Measurements from ENCODE around the gene RAP2B.
"Not testable (repeated sequence)": the region's sequence is repeated elsewhere in the genome, so short reads cannot be mapped to it uniquely, and the experiment has no call there.

RAP2B gene

DNA sequence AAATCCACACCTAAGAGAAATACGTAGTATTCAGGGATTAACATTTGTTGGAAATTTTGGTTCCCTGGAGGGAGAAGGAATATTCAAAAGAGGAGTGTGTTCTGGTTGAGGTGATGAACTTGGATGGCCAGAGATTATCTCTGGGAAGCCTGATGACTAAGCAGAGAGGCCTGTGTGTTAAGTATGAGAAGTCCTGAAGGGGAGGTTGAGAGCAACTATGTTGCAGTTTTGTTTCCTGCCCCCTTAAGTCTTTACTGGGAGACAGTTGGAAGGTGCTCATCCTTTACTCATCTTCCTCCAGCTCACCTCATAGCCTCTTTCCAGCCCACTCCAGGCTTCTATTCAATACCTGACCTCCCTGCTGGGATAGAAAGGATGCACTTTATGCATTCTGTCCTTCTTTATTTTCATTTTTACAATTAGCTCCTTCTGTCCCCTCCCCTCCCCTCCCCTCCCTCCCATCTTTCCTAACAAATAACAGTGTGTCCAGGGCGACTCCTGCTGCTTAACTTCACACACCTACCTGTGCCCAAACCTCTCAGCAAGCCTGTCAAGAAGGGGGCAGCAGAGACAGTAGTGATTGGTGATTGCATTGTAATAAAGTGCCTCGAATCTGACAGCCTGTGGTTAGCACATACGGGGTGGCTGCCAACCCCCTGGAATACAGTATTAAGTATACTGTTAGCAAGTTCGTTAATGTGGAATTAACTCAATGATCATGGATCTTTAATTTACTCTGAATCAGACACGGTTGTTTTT is 11.9 kb downstream of the RAP2B start:
- Histone ChIP-seq H3K9ac (ENCODE audit: low read length) (no peak overlapping the region), H3K4me1 (ENCODE audit: control insufficient read depth, low read depth, low read length) (peaks cover 9% of the 10 kb centered on the region), H3K4me3 (ENCODE audit: low read length) (no peak overlapping the region), H3K27ac (ENCODE audit: low read length) (no peak overlapping the region), H3K27me3 (ENCODE audit: control insufficient read depth, insufficient read depth, low read length) (no peaks in the 10 kb centered on the region), H3K36me3 (ENCODE audit: control insufficient read depth, low read depth, low read length) (no peaks in the 10 kb centered on the region), H3K9me3 (ENCODE audit: control insufficient read depth, low read depth, low read length) (no peaks in the 10 kb centered on the region)

DNA sequence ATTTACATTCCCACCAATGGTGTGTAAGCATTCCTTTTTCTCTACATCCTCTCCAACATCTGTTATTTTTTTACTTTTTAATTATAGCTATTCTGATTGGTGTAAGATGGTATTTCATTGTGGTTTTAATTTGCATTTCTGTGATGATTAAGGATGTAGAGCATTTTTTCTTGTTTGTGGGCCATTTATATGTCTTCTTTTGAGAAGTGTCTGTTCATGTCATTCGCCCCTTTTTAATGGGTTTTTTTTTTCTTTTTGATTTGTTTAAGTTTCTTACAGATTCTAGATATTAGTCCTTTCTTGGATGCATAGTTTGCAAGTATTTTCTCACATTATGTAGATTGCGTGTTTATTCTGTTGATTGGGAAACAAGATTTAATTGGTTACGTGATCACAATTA is 14.2 kb downstream of the RAP2B start:
- Histone ChIP-seq H3K27me3 (ENCODE audit: control insufficient read depth, insufficient read depth, low read length) (no peaks in the 10 kb centered on the region), H3K9ac (ENCODE audit: low read length) (no peak overlapping the region), H3K27ac (ENCODE audit: low read length) (no peak overlapping the region), H3K4me3 (ENCODE audit: low read length) (no peak overlapping the region), H3K4me1 (ENCODE audit: control insufficient read depth, low read depth, low read length) (peaks cover 9% of the 10 kb centered on the region), H3K9me3 (ENCODE audit: control insufficient read depth, low read depth, low read length) (no peaks in the 10 kb centered on the region), H3K36me3 (ENCODE audit: control insufficient read depth, low read depth, low read length) (no peaks in the 10 kb centered on the region)

DNA sequence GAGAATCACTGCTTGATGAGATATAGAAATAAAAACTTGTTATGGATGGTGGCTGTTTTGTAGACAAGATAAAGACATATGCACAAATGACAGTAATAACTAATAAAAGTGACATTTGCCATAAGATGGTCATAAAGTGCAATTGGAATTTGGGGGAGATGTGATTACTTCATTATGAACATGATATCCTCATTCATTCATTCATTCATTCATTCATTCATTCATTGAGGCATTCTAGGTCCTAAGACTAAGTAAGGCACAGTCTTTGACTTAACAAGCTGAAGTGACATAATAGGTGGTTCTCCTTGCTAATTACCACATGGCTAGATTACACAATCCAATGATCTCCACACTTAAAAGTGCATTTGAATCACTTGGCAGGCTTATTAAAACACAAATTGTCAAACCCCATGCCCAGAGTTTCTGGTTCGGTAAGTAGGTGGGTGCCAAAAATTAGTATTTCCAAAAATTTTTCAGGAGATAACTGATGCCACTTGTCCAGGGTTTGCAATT is 18.9 kb downstream of the RAP2B start:
- no peaks in the 10 kb centered on the region for H3K9me3 ChIP-seq (ENCODE audit: control insufficient read depth, low read depth, low read length)
- no peak overlapping the region for H3K27ac ChIP-seq (ENCODE audit: low read length)
- no peak overlapping the region for H3K4me3 ChIP-seq (ENCODE audit: low read length)
- no peaks in the 10 kb centered on the region for H3K4me1 ChIP-seq (ENCODE audit: control insufficient read depth, low read depth, low read length)
- no peak overlapping the region for H3K9ac ChIP-seq (ENCODE audit: low read length)
- no peaks in the 10 kb centered on the region for H3K27me3 ChIP-seq (ENCODE audit: control insufficient read depth, insufficient read depth, low read length)
- no peaks in the 10 kb centered on the region for H3K36me3 ChIP-seq (ENCODE audit: control insufficient read depth, low read depth, low read length)

DNA sequence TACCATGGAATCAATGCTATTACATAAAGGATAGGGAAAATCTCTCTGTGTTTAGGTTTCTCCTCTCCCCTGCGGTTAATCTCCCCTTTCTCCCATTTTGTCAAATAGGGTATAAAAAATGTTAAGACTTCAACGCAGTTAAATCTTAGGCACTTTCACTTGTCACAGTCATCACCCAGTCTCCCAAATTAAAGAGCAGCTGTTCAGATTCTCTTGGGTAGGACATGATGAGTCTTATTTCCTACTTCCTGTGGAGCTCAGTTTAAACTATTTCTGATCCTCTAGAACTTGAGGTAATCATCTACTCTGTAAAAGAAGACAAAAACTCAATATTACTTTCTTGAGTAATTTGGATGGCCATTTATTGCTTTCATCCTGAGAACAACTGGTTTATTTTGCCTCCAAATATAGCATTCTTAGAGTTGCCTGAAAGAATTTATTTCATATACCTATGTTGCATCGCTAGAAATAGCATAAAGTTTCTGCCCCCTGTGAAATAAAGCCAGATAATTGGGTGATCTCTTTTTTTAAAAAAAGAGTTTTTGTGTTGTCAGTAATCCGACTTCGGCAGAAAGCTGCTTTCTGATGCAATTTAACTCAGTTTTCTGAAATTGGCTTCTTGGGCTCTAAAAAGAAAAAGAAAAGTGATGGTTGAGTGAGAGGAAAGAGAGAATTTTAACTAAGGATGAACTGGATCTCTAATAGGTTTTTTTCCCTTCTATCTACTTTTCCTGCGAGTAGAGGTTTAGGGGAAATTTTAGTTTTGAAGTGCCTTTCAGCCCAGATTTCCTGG is 20.7 kb downstream of the RAP2B start:
- no peaks in the 10 kb centered on the region for H3K9me3 ChIP-seq (ENCODE audit: control insufficient read depth, low read depth, low read length)
- no peak overlapping the region for H3K27ac ChIP-seq (ENCODE audit: low read length)
- H3K4me1 ChIP-seq (ENCODE audit: control insufficient read depth, low read depth, low read length): no peaks in the 10 kb centered on the region
- H3K36me3 ChIP-seq (ENCODE audit: control insufficient read depth, low read depth, low read length): no peaks in the 10 kb centered on the region
- no peaks in the 10 kb centered on the region for H3K27me3 ChIP-seq (ENCODE audit: control insufficient read depth, insufficient read depth, low read length)
- no peak overlapping the region for H3K9ac ChIP-seq (ENCODE audit: low read length)
- H3K4me3 ChIP-seq (ENCODE audit: low read length): no peak overlapping the region

DNA sequence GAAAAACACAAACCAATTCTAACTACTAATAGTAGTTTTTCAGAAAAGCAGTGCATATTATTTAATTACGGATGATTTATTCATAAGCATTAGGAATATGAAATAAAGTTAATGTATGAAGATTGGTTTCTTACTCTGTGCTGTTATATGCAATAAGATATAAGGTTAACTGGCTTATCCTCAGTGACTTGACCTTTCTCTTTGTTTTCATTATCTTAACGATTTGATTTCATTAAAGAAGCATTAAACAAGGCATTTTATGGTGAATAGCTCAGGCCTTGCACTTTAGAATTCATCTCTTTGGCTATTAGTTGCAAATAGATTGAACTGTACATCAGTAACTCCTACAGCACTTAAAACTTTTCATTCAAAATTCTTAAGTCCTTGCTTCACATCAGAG is 28.9 kb downstream of the RAP2B start:
- Histone ChIP-seq H3K4me3 (ENCODE audit: low read length) (no peak overlapping the region), H3K4me1 (ENCODE audit: control insufficient read depth, low read depth, low read length) (no peaks in the 10 kb centered on the region), H3K9ac (ENCODE audit: low read length) (no peak overlapping the region), H3K9me3 (ENCODE audit: control insufficient read depth, low read depth, low read length) (no peaks in the 10 kb centered on the region), H3K27ac (ENCODE audit: low read length) (no peak overlapping the region), H3K36me3 (ENCODE audit: control insufficient read depth, low read depth, low read length) (no peaks in the 10 kb centered on the region), H3K27me3 (ENCODE audit: control insufficient read depth, insufficient read depth, low read length) (no peaks in the 10 kb centered on the region)

DNA sequence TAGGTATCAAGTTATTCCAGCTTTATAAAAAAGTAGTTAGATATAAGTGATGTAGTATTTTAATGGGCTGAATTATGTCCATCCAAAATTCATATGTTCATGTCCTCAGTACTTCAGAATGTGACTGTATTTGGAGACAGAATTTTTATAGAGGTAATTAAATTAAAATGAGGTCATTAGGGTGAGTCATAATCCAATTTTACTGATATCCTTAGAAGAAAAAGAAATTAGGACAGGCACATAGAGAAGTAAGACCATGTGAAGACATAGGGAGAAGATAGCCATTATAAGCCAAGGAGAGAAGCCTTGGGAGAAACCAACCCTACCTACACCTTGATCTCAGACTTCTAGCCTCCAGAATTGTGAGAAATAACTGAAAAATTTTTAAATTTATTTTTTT is 30.3 kb downstream of the RAP2B start:
- Histone ChIP-seq H3K36me3 (ENCODE audit: control insufficient read depth, low read depth, low read length) (no peaks in the 10 kb centered on the region), H3K4me1 (ENCODE audit: control insufficient read depth, low read depth, low read length) (no peaks in the 10 kb centered on the region), H3K9me3 (ENCODE audit: control insufficient read depth, low read depth, low read length) (no peaks in the 10 kb centered on the region), H3K4me3 (ENCODE audit: low read length) (no peak overlapping the region), H3K27me3 (ENCODE audit: control insufficient read depth, insufficient read depth, low read length) (no peaks in the 10 kb centered on the region), H3K9ac (ENCODE audit: low read length) (no peak overlapping the region), H3K27ac (ENCODE audit: low read length) (no peak overlapping the region)

DNA sequence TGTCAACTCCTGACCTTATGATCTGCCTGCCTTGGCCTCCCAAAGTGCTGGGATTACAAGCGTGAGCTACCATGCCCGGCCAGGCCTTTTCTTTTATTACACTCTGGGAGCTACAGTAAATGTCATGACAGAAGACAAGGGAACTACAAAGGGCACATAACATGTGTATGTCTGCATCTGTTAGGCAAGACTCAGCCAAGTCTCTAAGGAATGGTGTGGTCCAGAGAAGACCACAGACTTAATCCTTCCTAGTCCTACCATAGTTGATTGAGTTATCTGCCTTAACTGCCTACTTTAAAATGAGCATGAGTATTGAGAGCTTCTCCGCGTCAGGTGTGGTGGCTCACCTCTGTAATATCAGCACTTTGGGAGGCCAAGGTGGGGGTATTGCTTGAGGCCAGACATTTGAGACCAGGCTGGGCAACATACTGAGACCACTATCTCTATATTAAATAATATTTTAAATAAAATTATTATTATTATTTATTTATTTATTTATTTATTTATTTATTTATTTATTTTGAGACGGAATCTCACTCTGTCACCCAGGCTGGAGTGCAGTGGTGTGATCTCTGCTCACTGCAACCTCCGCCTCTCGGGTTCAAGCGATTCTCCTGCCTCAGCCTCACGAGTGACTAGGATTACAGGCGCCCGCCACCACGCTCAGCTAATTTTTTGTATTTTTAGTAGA is 31.9 kb downstream of the RAP2B start:
- H3K4me3 ChIP-seq (ENCODE audit: low read length); H3K36me3 ChIP-seq (ENCODE audit: control insufficient read depth, low read depth, low read length); H3K9ac ChIP-seq (ENCODE audit: low read length); H3K27me3 ChIP-seq (ENCODE audit: control insufficient read depth, insufficient read depth, low read length); H3K9me3 ChIP-seq (ENCODE audit: control insufficient read depth, low read depth, low read length); H3K27ac ChIP-seq (ENCODE audit: low read length); H3K4me1 ChIP-seq (ENCODE audit: control insufficient read depth, low read depth, low read length): not testable (repeated sequence)

DNA sequence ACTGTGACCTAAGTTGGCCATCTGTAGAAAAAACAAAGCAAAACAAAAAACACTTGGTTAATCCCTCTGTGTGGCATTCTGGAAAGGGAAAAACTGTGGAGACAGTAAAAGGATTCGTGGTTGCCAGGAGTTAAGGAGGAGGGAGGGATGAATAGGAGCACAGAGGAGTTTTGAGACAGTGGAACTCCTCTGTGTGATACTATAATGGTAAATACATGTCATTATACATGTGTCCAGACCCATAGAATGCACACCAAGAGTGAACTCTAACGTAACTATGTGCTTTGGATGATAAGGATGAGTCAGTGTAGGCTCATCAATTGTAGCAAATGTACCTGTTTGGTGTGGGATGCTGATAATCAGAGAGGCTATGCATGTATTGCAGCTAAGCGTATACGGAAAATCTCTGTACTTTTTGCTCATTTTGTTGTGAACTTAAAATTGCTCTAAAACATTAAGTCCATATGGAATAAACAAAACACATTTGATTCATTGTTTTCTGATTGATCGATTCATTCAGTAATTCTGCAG is 33.4 kb downstream of the RAP2B start:
- Histone ChIP-seq H3K9me3 (ENCODE audit: control insufficient read depth, low read depth, low read length) (no peaks in the 10 kb centered on the region), H3K36me3 (ENCODE audit: control insufficient read depth, low read depth, low read length) (no peaks in the 10 kb centered on the region), H3K4me1 (ENCODE audit: control insufficient read depth, low read depth, low read length) (no peaks in the 10 kb centered on the region), H3K9ac (ENCODE audit: low read length) (no peak overlapping the region), H3K27ac (ENCODE audit: low read length) (no peak overlapping the region), H3K27me3 (ENCODE audit: control insufficient read depth, insufficient read depth, low read length) (no peaks in the 10 kb centered on the region), H3K4me3 (ENCODE audit: low read length) (no peak overlapping the region)

DNA sequence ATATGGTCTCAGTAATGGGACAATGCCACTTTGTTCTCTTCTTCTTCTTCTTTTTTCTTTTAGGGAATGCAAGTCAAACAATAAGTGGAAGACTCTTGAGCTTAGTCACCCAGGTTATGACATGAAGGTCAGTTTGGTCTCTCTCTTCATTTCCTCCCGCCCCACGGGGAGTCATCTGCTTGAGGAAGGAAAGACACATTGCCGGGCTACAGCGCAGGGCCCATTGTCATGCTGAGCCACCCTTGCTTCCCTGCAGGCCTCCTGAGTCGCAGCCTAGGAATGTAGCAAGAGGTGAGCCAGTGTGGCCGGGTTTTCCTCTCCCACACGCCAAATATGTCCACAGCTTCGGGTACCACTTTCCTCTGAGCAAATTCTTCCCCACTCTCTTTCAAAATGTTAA is 47.6 kb downstream of the RAP2B start:
- H3K36me3 ChIP-seq (ENCODE audit: control insufficient read depth, low read depth, low read length): no peaks in the 10 kb centered on the region
- H3K9ac ChIP-seq (ENCODE audit: low read length): no peak overlapping the region
- peak overlapping the region; percentile 29 for H3K4me3 ChIP-seq (ENCODE audit: low read length)

DNA sequence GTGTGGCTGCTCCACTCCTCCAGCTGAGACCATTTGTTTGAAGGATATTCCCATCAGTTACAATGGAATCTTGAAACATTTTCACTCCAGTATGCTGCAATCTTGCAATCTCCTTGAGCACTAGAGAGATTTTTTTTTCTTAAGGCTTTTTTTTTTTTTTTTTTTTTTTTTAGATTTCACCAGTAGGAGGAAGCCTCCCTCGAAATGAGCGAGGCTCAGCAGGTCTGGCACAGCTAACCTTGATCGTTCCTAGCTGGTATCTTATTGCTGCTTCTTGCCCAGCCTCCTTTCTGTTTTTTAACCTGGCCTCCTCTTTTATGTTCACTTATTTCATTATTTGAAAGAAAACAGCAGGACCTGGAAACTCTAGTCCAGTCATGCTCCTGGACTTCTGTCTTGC is 48.1 kb downstream of the RAP2B start:
- Histone ChIP-seq H3K4me1 (ENCODE audit: control insufficient read depth, low read depth, low read length) (peaks cover 29% of the 10 kb centered on the region), H3K27ac (ENCODE audit: low read length) (no peak overlapping the region), H3K9me3 (ENCODE audit: control insufficient read depth, low read depth, low read length) (no peaks in the 10 kb centered on the region), H3K36me3 (ENCODE audit: control insufficient read depth, low read depth, low read length) (no peaks in the 10 kb centered on the region), H3K9ac (ENCODE audit: low read length) (no peak overlapping the region), H3K4me3 (ENCODE audit: low read length) (peak overlapping the region; percentile 29), H3K27me3 (ENCODE audit: control insufficient read depth, insufficient read depth, low read length) (no peaks in the 10 kb centered on the region)

More for the DNA sequence above, 47.6 kb downstream of the RAP2B start:
- H3K27ac ChIP-seq (ENCODE audit: low read length): no peak overlapping the region
- peaks cover 29% of the 10 kb centered on the region for H3K4me1 ChIP-seq (ENCODE audit: control insufficient read depth, low read depth, low read length)
- H3K27me3 ChIP-seq (ENCODE audit: control insufficient read depth, insufficient read depth, low read length): no peaks in the 10 kb centered on the region
- no peaks in the 10 kb centered on the region for H3K9me3 ChIP-seq (ENCODE audit: control insufficient read depth, low read depth, low read length)

DNA sequence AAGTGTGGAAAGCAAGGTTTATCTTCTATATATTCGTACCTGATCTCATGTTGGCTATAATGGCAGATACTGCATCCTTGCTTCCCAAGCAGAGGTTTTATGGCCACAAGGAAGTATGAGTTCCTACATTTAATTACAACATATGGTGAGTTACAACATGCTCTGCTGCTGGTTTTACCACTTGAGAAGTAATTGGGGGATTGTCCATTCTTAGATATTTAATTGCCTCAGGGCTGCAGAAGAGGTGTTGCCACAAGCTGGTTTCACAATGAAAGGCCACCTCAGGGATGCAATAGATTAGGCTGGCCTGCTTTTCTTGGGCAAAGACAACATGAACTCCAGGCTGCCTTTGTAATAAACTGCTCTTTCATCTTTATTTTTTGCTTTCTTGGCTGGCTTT is 48.6 kb downstream of the RAP2B start:
- no peaks in the 10 kb centered on the region for H3K27me3 ChIP-seq (ENCODE audit: control insufficient read depth, insufficient read depth, low read length)
- H3K27ac ChIP-seq (ENCODE audit: low read length): no peak overlapping the region
- peaks cover 29% of the 10 kb centered on the region for H3K4me1 ChIP-seq (ENCODE audit: control insufficient read depth, low read depth, low read length)

More for the DNA sequence above, 48.6 kb downstream of the RAP2B start:
- H3K36me3 ChIP-seq (ENCODE audit: control insufficient read depth, low read depth, low read length): no peaks in the 10 kb centered on the region
- no peak overlapping the region for H3K4me3 ChIP-seq (ENCODE audit: low read length)
- H3K9ac ChIP-seq (ENCODE audit: low read length): no peak overlapping the region
- H3K9me3 ChIP-seq (ENCODE audit: control insufficient read depth, low read depth, low read length): no peaks in the 10 kb centered on the region

All from iPS-18a (cell line).